GM21723 (cell line): ENCODE measurements around the gene EVPL.
"Not testable (repeated sequence)": the region's sequence is repeated elsewhere in the genome, so short reads cannot be mapped to it uniquely, and the experiment has no call there.

Experiments used
- ATAC-seq: cut with Tn5 transposase; IDR thresholded peaks from one replicate; pipeline ENCODE4 v1.9.1; 2021; ENCODE audit warnings: mild to moderate bottlenecking, moderate library complexity; ENCODE audit not compliant: unreplicated experiment

EVPL gene

GRCh38 chr17:76000016-76000754 lies 26.9 kb downstream of the EVPL start:
- ATAC-seq, result no peak

GRCh38 chr17:75998327-75998795 lies 28.7 kb downstream of the EVPL start:
- no peak for ATAC-seq

DNA sequence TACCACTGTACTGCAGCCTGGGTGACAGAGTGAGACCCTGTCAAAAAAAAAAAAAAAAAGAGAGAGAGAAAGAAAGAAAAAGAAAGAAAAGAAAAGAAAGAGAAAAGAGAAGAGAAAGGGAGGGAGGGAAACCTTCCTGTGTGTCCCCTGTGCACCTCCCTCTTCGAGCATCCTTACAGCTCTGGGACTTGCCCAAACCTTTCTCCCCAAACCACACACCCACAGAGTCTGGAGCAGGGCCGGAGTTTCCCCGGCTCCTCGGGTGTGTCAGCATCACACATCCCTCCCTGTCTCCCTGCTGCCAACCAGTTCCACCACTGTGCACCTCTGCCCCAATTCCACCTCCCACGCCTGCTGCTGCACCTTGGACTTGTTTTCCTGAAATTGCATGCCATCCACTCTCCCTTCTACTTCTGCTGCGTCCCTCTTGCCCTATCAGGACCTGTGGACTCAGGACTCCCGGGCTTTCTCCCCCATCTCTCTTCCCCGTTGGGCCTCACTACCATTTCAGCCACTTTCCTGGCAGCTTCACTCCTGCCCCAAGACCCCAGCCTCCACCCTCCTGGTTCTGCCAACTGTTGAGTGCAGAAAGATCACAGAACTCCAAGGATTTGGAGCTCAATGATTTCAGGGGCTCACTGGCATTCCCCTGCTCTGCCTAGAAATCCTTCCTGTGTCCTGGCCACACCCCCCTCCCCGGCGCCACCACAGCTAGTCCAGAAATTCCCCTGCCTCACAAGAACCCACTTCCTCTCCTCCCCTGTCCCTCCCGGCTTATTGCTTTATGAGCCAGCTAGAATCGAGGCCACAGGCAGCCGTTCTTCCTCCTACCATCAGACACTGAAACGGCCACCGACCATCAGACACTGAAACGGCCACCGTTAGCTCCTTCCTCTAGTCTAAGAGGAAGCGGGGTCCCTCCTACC lies 30.2 kb downstream of the EVPL start:
- ATAC-seq, result no peak

DNA sequence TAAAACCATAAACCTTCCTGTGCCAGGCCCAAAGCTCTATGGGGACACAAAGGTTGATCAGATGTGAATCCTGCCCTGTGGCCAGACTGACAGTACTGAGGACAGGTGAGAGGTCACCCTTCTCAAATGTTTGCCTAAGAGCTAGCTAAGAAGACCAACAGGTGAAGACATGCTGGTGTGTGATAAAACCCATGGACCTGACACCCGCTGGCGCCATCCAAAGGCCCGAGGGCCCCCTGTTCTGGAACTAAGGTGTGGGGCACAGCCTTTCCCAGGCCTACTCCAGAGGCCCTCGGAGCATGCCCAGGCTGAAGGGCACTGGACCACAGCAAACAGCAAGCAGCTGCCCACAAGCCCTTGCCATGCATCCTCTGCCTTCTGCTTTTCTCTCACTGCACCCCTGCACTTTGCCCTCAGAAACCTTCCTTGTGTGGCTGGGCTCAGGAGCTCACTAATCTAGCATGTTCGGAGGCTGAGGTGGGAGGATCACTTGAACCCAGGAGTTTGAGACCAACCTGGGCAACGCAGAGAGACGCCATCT lies 31.7 kb downstream of the EVPL start:
- ATAC-seq, result no peak

- ATAC-seq, result no peak
Observed at GRCh38 chr17:75994802-75995370, 32.2 kb downstream of the EVPL start.

DNA sequence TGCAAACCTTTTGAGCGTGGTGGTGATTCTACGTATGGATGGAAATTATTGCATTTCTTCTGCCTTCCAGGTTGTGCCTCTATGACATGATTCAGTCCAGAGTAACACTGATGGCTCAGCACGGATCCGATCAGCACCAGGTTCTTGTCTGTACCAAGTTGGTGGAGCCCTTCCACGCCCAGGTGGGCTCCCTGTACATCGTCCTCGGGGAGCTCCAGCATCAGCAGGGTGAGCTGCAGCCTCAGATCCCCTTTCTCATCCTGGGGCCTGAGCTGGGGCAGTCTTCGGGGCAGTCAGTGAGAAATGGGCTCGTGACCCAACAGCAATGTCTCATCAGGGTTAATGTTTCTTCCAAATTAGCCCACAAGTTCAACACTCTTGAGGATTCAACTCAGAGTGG lies 35.7 kb downstream of the EVPL start:
- no peak for ATAC-seq

DNA sequence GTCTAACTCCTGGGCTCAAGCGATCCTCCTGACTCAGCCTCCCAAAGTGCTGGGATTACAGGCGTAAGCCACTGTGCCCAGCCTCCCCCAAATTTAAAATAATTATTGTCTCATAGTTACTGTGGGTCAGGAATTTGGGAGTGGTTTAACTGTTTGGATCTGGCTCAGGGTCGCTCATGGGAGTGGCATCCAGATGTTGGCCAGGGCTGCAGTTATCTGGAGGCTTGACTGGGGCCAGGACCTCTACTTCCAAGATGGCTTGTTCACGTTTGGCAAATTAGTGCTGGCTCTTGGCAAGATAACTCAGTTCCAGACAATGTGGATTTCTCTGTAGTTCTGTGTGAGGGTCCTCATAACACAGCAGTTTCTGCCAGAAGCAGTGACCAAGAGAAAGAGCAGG lies 40.1 kb downstream of the EVPL start:
- no peak for ATAC-seq

DNA sequence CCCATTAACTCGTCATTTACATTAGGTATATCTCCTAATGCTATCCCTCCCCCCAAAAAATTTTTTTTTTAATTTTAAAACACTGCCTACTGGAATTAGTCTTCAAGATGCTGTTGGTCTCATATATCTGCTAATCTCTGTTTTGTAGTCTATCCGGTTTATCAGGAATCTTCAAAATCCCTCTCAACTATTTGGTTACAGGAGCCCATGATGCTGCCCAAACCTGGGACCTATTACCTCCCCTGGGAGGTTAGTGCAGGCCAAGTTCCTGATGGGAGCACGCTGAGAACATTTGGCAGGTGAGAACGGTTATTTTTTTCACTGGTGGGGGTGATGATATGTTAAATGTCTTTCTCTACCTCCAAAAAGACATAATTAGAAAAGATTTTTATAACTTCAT lies 41.1 kb downstream of the EVPL start:
- ATAC-seq, result no peak

GRCh38 chr17:75983501-75984181 lies 43.5 kb downstream of the EVPL start:
- no peak for ATAC-seq

DNA sequence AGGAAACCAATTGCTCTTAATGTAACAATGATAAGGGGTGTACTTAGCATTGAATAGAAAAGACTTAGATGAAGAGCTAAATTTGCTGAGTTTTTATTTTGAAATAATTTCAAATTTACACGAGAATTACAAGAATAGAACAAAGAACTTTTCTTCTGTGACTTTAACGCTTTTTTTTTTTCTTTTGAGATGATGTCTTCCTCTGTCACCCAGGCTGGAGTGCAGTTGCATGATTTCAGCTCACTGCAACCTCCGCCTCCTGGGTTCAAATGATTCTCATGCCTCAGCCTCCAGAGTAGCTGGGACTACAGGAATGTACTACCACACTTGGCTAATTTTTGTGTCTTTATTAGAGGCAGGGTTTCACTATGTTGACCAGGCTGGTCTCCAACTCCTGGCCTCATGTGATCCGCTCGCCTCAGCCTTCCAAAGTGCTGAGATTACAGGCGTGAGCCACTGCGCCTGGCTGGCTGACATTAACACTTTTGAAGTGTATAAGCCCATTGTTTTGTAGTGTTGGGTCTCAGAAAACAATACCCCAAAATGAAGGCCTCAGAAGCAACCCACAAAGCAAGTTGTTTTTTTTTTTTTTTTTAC lies 46.0 kb downstream of the EVPL start:
- ATAC-seq, result no peak

DNA sequence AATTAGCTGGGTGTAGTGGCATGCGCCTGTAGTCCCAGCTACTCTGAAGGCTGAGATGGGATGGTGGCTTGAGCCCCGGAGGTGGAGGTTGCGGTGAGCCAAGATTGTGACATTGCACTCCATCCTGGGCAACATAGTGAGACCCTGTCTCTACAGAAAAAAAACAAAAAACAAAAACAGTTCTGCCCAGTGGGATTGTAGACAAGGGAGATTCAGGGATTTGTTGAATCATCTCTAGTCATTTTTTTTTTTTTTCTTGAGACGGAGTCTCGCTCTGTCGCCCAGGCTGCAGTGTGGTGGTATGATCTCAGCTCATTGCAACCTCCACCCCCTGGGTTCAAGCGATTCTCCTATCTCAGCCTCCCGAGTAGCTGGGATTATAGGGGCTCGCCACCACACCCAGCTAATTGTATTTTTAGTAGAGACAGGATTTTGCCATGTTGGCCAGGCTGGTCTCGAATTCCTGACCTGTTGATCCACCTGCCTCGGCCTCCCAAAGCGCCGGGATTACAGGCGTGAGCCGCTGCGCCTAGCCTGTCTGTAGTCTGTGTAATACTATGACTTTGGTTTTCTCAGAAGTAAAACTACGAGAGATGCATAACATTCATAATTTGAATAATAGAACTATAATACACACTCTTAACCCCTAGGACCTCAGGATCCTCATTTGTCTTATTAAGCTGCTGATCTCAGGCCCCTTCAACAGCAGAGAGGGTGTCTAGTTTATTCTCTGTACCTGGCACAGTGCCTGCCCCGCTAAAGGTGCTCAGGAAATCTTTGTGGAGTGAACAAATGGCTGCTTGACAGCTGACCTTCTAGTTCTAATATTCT lies 46.7 kb downstream of the EVPL start:
- no peak for ATAC-seq

DNA sequence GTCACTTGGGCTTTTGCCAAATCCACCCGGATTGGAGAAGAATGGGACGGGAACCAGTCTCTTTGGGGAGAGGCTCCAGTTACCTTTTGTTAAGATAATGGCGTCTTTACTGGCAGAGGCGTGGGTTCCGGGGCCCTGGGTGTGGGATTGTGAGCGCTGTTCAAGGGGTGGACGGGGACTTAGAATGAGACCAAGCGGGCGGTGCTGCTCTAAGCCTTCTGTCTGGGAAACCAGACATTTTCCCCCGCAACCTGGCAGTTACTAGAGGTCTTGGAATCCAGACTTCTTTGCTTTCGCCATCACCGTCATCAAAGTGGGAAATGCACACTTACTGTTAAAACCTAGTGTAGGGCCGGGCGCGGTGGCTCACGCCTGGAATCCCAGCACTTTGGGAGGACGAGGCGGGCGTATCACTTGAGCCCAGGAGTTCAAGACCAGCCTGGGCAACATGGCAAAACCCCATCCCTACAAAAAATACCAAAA lies 47.4 kb downstream of the EVPL start:
- peak; percentile 18 for ATAC-seq

GRCh38 chr17:75978938-75979704 lies 48.0 kb downstream of the EVPL start, which contains the start of the genes ACOX1 and TEN1:
TSS of gene ACOX1 (minus strand) at chr17:75979166. CDS start at chr17:75979073, 93 bp downstream.
TSS of gene TEN1 (plus strand) at chr17:75979240. CDS start at chr17:75986193, 6,953 bp downstream.
- peak; percentile 91 for ATAC-seq

- no peak for ATAC-seq
Observed at GRCh38 chr17:75976175-75976848, 50.8 kb downstream of the EVPL start.

- no peak for ATAC-seq
Observed at GRCh38 chr17:75975757-75976174, 51.3 kb downstream of the EVPL start.

- not testable (repeated sequence) for ATAC-seq
Observed at GRCh38 chr17:75975187-75975586, 51.9 kb downstream of the EVPL start.

- no peak for ATAC-seq
Observed at GRCh38 chr17:75970626-75971025, 56.5 kb downstream of the EVPL start.
